ENCODE results near the gene LPAR2.
A peak's percentile ranks its signal among the peaks of the same experiment; 100 is the strongest.

Gene LPAR2

DNA sequence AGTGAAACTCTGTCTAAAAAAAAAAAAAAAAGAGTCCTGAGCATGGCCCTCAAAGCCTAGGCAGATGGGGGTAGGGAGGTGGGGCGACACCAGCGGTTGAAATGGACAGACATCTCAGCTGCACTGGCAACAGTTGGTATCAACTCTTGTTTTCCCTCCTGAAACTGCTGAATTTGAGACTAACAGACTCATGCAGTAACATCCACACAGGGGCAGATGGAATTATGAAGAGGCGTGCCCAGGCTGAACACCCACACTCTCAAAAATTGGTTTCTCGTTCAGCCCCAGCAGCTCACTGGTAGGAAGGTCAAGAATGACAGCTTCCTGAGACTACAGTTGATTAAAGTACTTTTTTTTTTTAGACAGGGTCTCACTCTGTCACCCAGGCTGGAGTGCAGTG lies 33.6 kb downstream of the LPAR2 start:
- DNase-seq = no peak

DNA sequence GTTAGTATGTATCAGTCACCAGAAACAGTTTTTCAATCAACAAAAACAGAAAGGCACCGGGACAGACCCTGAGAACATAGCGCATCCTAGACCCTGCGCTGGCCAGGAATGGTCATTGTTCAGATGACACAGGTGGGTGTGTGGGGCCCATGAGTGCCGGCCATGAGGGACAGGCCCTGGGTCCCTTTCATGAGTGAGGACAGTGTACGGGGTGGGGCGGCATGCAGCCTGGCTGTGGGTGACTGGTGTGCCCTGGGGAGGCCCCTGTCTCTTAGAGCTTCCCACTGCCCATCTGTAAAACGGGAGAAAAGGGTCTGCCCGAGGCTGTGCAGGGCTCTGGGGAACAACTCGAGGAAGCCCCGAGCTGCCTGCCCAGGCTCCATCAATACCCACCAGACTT lies 35.3 kb downstream of the LPAR2 start:
- no peak for DNase-seq

DNA sequence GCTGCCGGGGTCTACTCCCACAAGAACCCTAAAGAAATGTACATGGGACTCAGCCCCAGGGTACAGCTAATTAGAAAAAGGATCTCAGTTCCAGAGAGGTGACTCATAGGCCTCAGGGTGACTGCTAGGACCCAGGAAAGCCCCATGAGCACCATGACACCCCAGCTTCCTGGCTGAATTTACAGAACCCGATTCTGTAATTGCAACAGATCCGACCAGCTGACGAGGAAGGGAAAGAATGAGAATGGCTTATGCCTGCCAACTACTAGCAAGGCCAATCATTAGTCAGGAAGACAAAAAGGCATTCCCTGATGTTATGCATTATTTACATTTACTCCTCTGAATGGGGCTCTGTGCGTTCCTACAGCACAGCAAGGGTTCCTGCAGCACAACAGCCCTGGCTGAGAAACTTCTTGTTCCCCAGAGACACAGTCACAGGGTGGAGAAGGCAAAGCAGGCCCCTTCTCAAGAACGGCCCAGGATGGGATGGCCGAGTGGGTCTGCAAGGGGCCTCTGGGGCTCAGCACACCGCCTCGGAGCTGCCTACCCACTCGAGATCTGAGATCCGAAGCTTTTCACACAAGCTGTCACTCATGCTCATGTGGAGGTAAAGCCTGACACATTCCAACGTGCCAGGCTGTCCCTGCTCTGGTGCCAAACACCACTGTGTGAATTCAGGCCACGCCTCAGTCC lies 36.7 kb downstream of the LPAR2 start:
- peak; percentile 75 for DNase-seq

GRCh38 chr19:19588546-19588945 lies 39.5 kb downstream of the LPAR2 start:
- DNase-seq = no peak

DNA sequence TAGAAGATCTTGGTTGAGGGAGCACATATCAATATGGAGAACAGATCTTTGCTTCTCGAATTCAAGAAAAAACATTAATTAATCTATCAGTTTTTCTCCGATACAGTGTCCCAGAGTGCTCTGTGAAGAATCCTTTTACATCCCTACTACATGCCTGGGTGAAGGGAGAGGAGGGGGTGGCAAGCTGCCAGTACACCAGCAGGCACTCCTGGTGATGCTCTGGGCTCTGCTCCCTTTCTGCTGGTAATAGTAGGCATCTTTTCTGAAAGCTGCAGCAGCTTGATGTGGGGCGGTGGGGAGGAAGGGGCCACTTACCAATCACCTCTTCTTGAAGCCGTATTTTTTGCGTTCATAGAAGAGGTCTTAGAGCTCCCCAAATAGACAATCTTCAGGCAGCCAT lies 40.2 kb downstream of the LPAR2 start:
- no peak for DNase-seq

DNA sequence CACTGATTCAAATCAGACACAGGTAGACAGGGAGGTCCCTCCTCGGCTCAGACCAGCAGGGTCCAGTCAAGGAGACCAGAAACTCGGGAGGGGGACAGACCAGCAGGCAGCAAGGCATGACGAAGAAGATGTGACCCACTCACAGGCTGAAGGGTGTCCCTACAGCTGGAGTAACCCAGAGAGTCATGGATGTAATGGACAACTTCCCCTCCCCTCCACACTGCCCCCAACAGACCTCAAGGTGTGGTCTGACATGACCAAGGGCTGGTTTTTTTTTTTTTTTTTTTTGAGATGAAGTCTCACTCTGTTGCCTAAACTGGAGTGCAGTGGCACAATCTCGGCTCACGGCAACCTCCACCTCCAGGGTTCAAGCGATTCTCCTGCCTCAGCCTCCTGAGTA lies 43.7 kb downstream of the LPAR2 start:
- no peak for DNase-seq

DNA sequence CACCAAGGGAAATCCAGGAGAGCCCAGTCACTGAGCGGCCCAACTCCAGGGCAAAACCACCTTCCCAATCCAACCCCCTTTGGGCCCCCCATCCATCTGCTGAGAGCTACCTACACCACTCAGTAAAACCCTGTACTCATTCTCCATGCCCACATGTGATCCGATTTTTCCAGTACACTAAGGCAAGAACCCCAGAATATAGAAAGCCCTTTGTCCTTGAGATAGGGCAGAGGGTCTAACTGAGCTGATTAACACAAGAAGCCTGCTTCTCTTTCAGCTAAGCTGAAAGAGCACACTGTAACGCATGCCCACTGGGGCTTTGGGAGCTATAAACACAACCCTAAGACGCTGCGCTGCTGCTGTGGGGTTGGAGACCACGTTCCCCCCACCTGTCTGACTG lies 45.5 kb downstream of the LPAR2 start:
- DNase-seq = no peak

- no peak for DNase-seq
These were observed 46.6 kb downstream of the LPAR2 start for GRCh38 chr19:19581391-19581790.

DNA sequence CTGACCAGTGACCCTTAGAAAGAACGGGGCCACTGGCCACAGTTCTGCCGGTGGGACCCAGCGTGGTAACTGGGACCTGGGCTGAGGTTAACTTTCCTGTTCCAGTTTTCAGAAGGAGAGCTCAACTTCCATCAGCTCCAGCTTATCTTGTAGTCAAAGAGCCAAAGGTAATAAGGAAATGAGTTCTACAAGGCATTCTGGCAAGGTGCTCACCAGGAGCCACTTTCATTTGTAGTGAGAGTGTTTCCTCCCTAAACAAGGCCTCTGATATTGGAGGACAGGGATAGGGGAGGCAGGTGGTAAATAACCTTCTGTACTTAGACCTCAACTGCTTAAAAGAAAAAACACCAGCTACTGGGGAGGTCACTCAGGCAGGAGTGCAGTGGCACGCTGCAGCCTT lies 47.6 kb downstream of the LPAR2 start:
- no peak for DNase-seq

GRCh38 chr19:19579533-19580361 lies 48.3 kb downstream of the LPAR2 start:
- no peak for DNase-seq

- no peak for DNase-seq
These were observed 49.8 kb downstream of the LPAR2 start for GRCh38 chr19:19578252-19578651.

GRCh38 chr19:19575411-19575810 lies 52.6 kb downstream of the LPAR2 start:
- DNase-seq = no peak

Data from activated CD8-positive, alpha-beta memory T cell treated with anti-CD3 and anti-CD28 coated beads for 24 hours (primary cell).